Inflammatory macrophage treated with lipopolysaccharide for 1 hour (primary cell): Measurements from ENCODE around the gene PLXNC1.

Experiments used
- DNase-seq, 2 donors: peaks; one replicate each; pipeline ENCODE4 v3.0.0-alpha.2; 2020 to 2022

PLXNC1 gene

GRCh38 chr12:94267921-94268471, 119.6 kb downstream of the PLXNC1 start:
- DNase-seq, result no peak

- no peak for DNase-seq
Measured at GRCh38 chr12:94269316-94269999, 121.1 kb downstream of the PLXNC1 start.

- no peak for DNase-seq
Measured at GRCh38 chr12:94271351-94271750, 123.0 kb downstream of the PLXNC1 start.

- DNase-seq, result no peak
Measured at GRCh38 chr12:94272280-94272679, 123.9 kb downstream of the PLXNC1 start.

- no peak for DNase-seq
Measured at GRCh38 chr12:94273272-94273671, 124.9 kb downstream of the PLXNC1 start.

- DNase-seq, result no peak
Measured at GRCh38 chr12:94276725-94277124, 128.3 kb downstream of the PLXNC1 start.

GRCh38 chr12:94277426-94278000, 129.1 kb downstream of the PLXNC1 start:
- DNase-seq, result no peak

- no peak for DNase-seq
Measured at GRCh38 chr12:94280063-94280462, 131.7 kb downstream of the PLXNC1 start.

- peak in 1 of 2 donors; percentile 48 for DNase-seq
Measured at GRCh38 chr12:94282675-94283074, 134.3 kb downstream of the PLXNC1 start.

GRCh38 chr12:94284046-94284445, 135.7 kb downstream of the PLXNC1 start:
- DNase-seq, result no peak

- DNase-seq, result no peak
Measured at GRCh38 chr12:94284859-94285258, 136.5 kb downstream of the PLXNC1 start.

- no peak for DNase-seq
Measured at GRCh38 chr12:94285943-94286582, 137.7 kb downstream of the PLXNC1 start.

GRCh38 chr12:94286583-94287244, 138.3 kb downstream of the PLXNC1 start:
- DNase-seq, result no peak

GRCh38 chr12:94287245-94287628, 138.9 kb downstream of the PLXNC1 start:
- no peak for DNase-seq

GRCh38 chr12:94289461-94290312, 141.3 kb downstream of the PLXNC1 start:
- DNase-seq, result no peak

- DNase-seq, result no peak
Measured at GRCh38 chr12:94290353-94290752, 142.0 kb downstream of the PLXNC1 start.

GRCh38 chr12:94297096-94297699, 148.8 kb downstream of the PLXNC1 start:
- DNase-seq, result no peak

GRCh38 chr12:94297876-94298505, 149.6 kb downstream of the PLXNC1 start:
- DNase-seq, result no peak

GRCh38 chr12:94299846-94300245, 151.5 kb downstream of the PLXNC1 start:
- no peak for DNase-seq

GRCh38 chr12:94304012-94304411, 155.6 kb downstream of the PLXNC1 start:
- no peak for DNase-seq

GRCh38 chr12:94304566-94305061, 156.2 kb downstream of the PLXNC1 start:
- DNase-seq, result no peak
